Hematopoietic multipotent progenitor cell (in vitro differentiated cells): ENCODE data around the gene ARPP19. TPM values are rescaled to one million over a fixed set of nuclear protein-coding genes. Genes with fewer than 3 reads are reported as not detected.
"Not testable (repeated sequence)": the region's sequence is repeated elsewhere in the genome, so short reads cannot be mapped to it uniquely, and the experiment has no call there.

Experiments used
- DNase-seq, 3 donors: peaks; one replicate each; pipeline ENCODE4 v3.0.0-alpha.2; 2011 to 2015; ENCODE audit warnings: low read depth in 2 of 3, low spot score in 2 of 3
- total RNA-seq: library from RNA; depleted of rRNA; stranded (reverse); fragments of >200 nt; gene quantifications from one replicate; pipeline ENCODE4 v1.2.3, GENCODE V29; 2012

The ARPP19 gene, protein sequence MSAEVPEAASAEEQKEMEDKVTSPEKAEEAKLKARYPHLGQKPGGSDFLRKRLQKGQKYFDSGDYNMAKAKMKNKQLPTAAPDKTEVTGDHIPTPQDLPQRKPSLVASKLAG
- total RNA-seq = 53.6 TPM

DNA sequence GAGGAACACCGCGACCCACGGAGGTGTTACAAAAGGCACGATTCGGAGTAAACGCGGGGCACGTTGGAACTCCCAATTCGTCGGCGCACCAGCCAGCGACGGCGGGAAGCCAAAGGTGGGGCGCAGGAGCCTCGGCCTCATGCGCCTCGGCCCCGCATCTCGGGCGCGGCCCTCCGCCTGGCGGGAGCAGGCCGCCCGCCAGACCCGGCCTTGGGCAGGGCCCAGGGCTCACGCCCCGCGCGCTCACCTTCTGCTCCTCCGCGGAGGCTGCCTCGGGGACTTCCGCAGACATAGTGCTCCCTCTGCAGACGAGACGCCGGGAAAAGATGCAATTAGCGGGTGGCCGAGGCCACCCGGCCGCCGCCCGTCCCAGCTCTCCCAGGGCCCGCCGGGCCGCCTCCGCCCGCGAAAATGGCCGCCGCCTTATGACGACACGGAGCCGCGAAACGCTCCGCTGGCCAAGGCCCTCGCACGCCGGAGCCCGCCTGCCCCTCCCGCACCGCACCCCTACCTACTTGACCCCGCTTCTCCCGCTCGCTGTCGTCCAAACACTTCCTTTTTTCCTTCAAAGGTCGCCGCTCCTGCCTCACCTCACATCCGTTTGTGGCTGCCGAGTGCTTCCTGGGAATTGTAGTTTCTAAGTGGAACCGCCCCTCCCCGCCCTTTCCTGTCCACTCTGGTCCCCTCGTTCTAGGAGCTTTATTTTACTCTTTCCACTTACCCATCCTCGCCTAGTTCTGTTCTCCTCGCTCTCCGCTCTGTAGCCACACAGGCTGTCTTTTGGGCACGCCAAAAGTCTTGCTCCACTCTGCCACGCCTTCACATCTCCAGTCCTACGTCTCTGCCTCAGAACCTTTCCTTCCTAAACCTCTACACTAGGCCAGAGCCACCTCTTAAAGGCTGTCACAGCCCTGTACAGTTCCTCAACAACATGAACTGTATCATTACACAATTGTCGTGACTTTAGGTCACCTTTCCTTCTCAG is at the start of gene ARPP19:
Gene ARPP19, minus strand, starts transcription at position 430 of the 985 bp plus-strand sequence. Its CDS starts 138 bp downstream, at position 292.
- peak; percentile 60 to 88 (median 87) for DNase-seq

- DNase-seq = no peak
These were observed 48.2 kb upstream of the ARPP19 start for GRCh38 chr15:52617026-52617425.

GRCh38 chr15:52615302-52615701 is 46.5 kb upstream of the ARPP19 start:
- DNase-seq = no peak

- no peak for DNase-seq
These were observed 40.8 kb upstream of the ARPP19 start for GRCh38 chr15:52609593-52609992.

DNA sequence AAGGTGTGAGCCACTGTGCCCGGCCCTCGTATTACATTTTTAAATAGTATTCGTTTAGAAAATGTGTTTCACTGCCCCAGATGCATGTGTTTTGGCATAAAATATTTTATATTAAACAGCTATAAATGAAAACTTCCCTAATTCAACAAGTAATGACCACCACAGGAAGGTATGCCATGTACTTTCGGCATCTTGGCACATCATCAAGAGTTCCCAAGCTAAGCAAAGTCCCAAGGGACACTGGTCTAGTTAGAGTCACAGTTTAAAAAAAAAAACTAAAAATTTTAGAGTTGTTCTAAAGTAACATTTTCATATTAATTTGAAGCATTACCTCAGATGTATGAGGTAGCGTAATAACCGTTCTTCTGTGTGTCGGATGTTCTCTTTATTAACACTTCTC is 15.6 kb upstream of the ARPP19 start:
- DNase-seq = no peak

- DNase-seq = no peak
These were observed 11.0 kb upstream of the ARPP19 start for GRCh38 chr15:52579852-52580251.

- DNase-seq = no peak
These were observed 7.9 kb upstream of the ARPP19 start for GRCh38 chr15:52576692-52577091.

DNA sequence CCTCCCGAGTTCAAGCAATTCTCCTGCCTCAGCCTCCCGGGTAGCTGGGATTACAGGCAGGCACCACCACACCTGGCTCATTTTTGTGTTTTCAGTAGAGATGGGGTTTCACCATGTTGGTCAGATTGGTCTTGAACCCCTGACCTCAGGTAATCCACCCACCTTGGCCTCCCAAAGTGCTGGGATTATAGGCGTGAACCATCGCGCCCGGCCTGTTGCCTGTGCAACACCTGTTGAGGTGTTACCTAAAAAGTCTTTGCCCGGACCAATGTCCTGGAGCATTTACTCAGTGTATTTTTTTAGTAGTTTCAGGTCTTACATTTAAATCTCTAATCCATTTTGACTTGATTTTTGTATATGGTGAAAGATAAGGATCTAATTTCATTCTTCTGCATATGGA is 6.7 kb upstream of the ARPP19 start:
- DNase-seq = not testable (repeated sequence)

DNA sequence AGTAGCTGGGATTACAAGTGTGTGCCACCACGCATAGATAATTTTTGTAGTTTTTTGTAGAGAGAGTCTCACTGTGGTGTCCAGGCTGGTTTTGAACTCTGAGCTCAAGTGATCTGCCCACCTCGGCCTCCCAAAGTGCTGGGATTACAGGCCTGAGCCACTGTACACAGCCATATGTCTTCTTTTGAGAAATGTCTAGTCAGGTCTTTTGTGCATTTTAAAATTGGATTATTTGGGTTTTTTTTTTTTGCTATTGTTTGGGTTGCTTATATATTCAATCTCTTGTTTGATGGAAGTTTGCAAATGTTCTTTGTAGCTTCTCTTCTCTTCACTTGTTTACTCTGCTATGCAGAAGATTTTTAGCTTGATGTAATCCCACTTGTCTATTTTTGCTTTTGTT is 6.2 kb upstream of the ARPP19 start:
- DNase-seq = no peak

- not testable (repeated sequence) for DNase-seq
These were observed 5.8 kb upstream of the ARPP19 start for GRCh38 chr15:52574623-52575022.

GRCh38 chr15:52567871-52568600 is 794 bp downstream of the ARPP19 start:
- no peak for DNase-seq

- DNase-seq = no peak
These were observed 1.9 kb downstream of the ARPP19 start for GRCh38 chr15:52566889-52567288.

DNA sequence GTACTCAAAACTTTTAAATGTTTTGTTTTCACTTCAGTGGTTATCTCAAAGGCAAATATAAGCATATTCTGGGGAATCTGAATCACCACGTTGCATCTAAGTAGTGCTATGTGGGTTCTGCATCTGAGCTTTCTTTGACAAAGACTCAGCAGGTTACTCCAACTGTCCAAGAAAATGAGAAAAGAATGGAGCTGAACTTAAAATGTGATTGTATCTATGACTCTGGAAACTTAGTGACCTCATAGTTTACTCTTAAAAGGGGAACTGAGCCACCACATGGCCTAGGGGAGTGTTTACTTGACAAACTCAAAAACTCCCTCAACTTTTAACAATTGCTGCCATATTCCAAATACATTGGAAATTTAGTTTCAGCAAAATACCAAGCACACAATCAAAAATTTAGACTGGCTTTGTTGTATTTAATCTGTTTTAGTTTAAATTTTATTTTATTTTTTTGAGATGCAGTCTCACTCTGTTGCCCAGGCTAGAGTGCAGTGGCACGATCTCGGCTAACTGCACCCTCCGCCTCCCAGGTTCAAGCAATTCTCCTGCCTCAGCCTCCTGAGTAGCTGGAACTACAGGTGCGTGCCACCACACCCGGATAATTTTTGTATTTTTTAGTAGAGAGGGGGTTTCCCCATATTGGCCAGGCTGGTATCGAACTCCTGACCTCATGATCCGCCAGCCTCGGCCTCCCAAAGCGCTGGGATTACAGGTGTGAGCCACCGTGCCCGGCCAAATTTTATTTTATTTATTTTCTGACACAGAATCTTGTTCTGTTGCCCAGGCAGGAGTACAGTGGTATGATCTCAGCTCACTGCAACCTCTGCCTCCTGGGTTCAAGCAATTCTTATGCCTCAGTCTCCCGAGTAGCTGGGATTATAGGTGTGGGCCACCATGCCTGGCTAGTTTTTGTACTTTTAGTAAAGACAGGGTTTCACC is 3.1 kb downstream of the ARPP19 start:
- DNase-seq = peak in 2 of 3 donors; percentile 46 to 74

DNA sequence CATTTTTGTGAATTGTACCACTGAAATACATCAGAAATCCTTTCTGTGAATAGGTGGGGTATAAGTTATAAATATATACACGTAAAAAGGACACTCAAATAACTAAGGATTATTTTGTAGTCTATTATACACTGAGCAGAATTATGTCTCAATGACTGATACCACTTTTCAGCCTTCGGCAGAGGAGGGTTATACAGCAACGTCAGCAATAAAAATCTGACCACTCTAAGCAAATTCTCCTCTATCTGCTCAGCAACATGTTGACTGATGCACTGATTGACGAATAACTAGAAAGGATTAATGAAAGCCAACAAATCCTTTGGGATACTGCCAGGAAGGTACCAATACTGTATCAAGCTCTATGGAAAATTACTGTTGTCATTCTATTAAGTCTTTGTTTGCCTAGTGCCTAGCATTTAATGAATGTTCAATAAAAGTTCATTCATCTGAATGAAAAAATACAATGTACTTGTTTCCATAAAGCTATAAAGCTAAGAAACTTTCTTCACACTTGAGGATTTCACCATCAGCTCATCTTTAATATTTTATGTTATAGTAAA is 5.2 kb downstream of the ARPP19 start:
- no peak for DNase-seq

DNA sequence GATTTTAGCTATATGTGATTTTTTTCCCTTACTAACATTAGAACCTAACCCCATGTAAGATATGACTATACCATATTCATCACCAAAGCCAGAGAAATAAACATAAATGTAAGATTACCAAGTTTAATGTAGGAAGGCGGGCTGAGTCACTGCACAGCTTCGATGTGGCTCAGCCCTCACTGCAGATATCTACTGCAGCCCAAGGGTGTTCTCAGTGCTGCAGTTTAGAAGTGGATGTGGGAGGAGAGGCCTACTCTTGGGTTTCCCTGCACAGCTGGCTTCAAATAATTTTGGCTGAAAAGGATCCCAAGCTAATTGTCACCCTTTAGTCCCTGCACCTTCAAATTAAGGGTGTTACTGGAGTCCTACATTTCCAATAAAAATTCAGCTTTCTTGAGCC is 9.3 kb downstream of the ARPP19 start:
- no peak for DNase-seq

GRCh38 chr15:52559022-52559421 is 9.8 kb downstream of the ARPP19 start:
- DNase-seq = no peak

DNA sequence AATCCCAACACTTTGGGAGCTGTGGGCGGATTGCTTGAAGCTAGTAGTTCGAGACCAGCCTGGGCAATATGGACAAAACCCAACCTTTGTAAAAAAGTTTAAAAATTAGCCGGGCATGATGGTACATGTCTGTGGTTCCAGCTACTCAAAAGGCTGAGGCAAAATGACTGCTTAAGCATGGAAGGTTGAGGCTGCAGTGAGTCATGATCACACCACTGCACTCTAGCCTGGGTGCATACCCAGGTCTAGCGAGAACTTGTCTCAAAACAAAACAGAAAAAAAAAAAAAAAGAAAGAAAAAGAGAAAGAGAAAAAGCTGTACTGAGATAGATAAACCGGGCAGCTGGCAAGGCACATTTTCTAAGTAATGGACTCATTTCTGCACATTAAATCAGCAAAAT is 10.6 kb downstream of the ARPP19 start:
- DNase-seq = no peak

DNA sequence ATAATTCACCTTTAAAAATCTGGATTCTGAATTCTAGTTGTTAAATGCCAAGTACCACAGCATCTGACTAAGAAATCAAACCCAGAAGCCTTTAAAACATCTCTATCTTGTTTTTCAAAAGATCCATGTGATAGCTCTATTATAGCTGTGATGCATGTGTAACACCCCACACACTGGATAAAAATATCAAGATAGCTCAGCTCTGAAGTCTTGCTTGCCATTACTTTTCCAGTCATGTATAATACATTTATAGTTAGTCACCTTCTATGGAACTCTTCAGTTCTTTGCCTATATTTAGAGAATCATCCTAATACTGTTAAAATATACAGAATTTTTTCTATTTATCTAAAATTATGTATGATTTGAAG is 11.6 kb downstream of the ARPP19 start:
- no peak for DNase-seq

GRCh38 chr15:52556524-52557273 is 12.1 kb downstream of the ARPP19 start:
- no peak for DNase-seq
